HG03469 (cell line): Measurements from ENCODE around the gene WSB2.
"Not testable (repeated sequence)": the region's sequence is repeated elsewhere in the genome, so short reads cannot be mapped to it uniquely, and the experiment has no call there.

Source experiments
- ATAC-seq: cut with Tn5 transposase; IDR thresholded peaks from one replicate; pipeline ENCODE4 v1.9.1; 2021; ENCODE audit warnings: mild to moderate bottlenecking, moderate library complexity, moderate number of reproducible peaks; ENCODE audit not compliant: unreplicated experiment

The WSB2 gene

GRCh38 chr12:118061011-118061872, at the start of gene WSB2:
Gene WSB2 (minus strand): TSS chr12:118061179. CDS start chr12:118061048, 131 bp downstream.
- ATAC-seq, result no peak

- ATAC-seq, result no peak
Measured at GRCh38 chr12:118109088-118109487, 48.1 kb upstream of the WSB2 start.

GRCh38 chr12:118107694-118108093, 46.7 kb upstream of the WSB2 start:
- ATAC-seq, result no peak

GRCh38 chr12:118107011-118107410, 46.0 kb upstream of the WSB2 start:
- ATAC-seq, result no peak

GRCh38 chr12:118103601-118104382, 42.8 kb upstream of the WSB2 start, which contains the start of gene VSIG10:
Gene VSIG10 (minus strand): TSS chr12:118104011. CDS start chr12:118103671, 340 bp downstream.
- ATAC-seq, result no peak

GRCh38 chr12:118103201-118103600, 42.2 kb upstream of the WSB2 start:
- ATAC-seq, result no peak

- ATAC-seq, result no peak
Measured at GRCh38 chr12:118102609-118103008, 41.6 kb upstream of the WSB2 start.

GRCh38 chr12:118102070-118102469, 41.1 kb upstream of the WSB2 start:
- no peak for ATAC-seq

GRCh38 chr12:118101051-118101450, 40.1 kb upstream of the WSB2 start:
- no peak for ATAC-seq

- no peak for ATAC-seq
Measured at GRCh38 chr12:118098911-118099671, 38.1 kb upstream of the WSB2 start.

- ATAC-seq, result no peak
Measured at GRCh38 chr12:118098401-118098800, 37.4 kb upstream of the WSB2 start.

- ATAC-seq, result no peak
Measured at GRCh38 chr12:118094039-118094438, 33.1 kb upstream of the WSB2 start.

GRCh38 chr12:118089782-118090181, 28.8 kb upstream of the WSB2 start:
- no peak for ATAC-seq

GRCh38 chr12:118082161-118082560, 21.2 kb upstream of the WSB2 start:
- no peak for ATAC-seq

GRCh38 chr12:118081521-118081920, 20.5 kb upstream of the WSB2 start:
- not testable (repeated sequence) for ATAC-seq

- ATAC-seq, result no peak
Measured at GRCh38 chr12:118073768-118074167, 12.8 kb upstream of the WSB2 start.

- no peak for ATAC-seq
Measured at GRCh38 chr12:118070650-118071049, 9.7 kb upstream of the WSB2 start.

- ATAC-seq, result no peak
Measured at GRCh38 chr12:118068445-118068844, 7.5 kb upstream of the WSB2 start.

GRCh38 chr12:118065380-118065779, 4.4 kb upstream of the WSB2 start:
- no peak for ATAC-seq

- no peak for ATAC-seq
Measured at GRCh38 chr12:118064608-118065007, 3.6 kb upstream of the WSB2 start.
